Activated T-helper 1 cell treated with anti-CD3 and anti-CD28 coated beads, Interleukin-12 subunit alpha, Interleukin-12 subunit beta, Interleukin-2, Interleukin-4 antibody, amounts not matched to agents 30 ng/mL and 10 ng/mL and 1 ng/mL, durations not matched to agents 14 hours and 24 hours and 36 hours (primary cell): ENCODE measurements around the gene ZNF175. TPM values are rescaled to one million over a fixed set of nuclear protein-coding genes. Genes with fewer than 3 reads are reported as not detected.

Experiments
- DNase-seq: peaks from one replicate; pipeline ENCODE4 v3.0.0; 2021; ENCODE audit warnings: low spot score
- H3K27ac Mint-ChIP-seq: one replicate; pipeline ENCODE4 v1.8.0; 2021; ENCODE audit warnings: mild to moderate bottlenecking, mixed read lengths
- H3K27me3 Mint-ChIP-seq: one replicate; pipeline ENCODE4 v1.8.0; 2022; ENCODE audit warnings: mild to moderate bottlenecking, moderate library complexity, mixed read lengths; ENCODE audit not compliant: insufficient read depth
- H3K36me3 Mint-ChIP-seq: one replicate; pipeline ENCODE4 v1.8.0; 2021; ENCODE audit warnings: low read depth, mixed read lengths
- H3K4me1 Mint-ChIP-seq: one replicate; pipeline ENCODE4 v1.8.0; 2021; ENCODE audit warnings: low read depth, mixed read lengths
- H3K4me3 Mint-ChIP-seq: one replicate; pipeline ENCODE4 v1.8.0; 2021; ENCODE audit warnings: mild to moderate bottlenecking, moderate library complexity, mixed read lengths
- H3K9me3 Mint-ChIP-seq: one replicate; pipeline ENCODE4 v1.8.0; 2021; ENCODE audit warnings: mixed read lengths
- intact Hi-C: fragments of 100-400 bp; cut with micrococcal nuclease; formaldehyde crosslinking; loops from one replicate; pipeline ENCODE4 v1.15.1; 2024
- total RNA-seq: library from RNA; stranded (reverse); gene quantifications from 2 replicates; pipeline ENCODE4 v1.2.3, GENCODE V29; 2022

ZNF175 gene
- total RNA-seq, 1 donor from 2014 or later = 7.9 TPM

- H3K36me3 Mint-ChIP-seq = no peaks in the 10 kb centered on the region
- H3K9me3 Mint-ChIP-seq = no peaks in the 10 kb centered on the region
- intact Hi-C loops = no loop called here
- H3K27ac Mint-ChIP-seq = no peak overlapping the region
- H3K4me3 Mint-ChIP-seq = no peak overlapping the region
- DNase-seq = no peak
- H3K4me1 Mint-ChIP-seq = no peaks in the 10 kb centered on the region
- peaks cover 7% of the 10 kb centered on the region for H3K27me3 Mint-ChIP-seq
Measured at GRCh38 chr19:51559240-51559639, 11.8 kb upstream of the ZNF175 start.

- intact Hi-C loops = no loop called here
- H3K4me1 Mint-ChIP-seq = no peaks in the 10 kb centered on the region
- H3K27ac Mint-ChIP-seq = no peak overlapping the region
- no peaks in the 10 kb centered on the region for H3K9me3 Mint-ChIP-seq
- peaks cover 9% of the 10 kb centered on the region for H3K27me3 Mint-ChIP-seq
- no peak overlapping the region for H3K4me3 Mint-ChIP-seq
- no peak for DNase-seq
- H3K36me3 Mint-ChIP-seq = no peaks in the 10 kb centered on the region
Measured at GRCh38 chr19:51560339-51560738, 10.7 kb upstream of the ZNF175 start.

GRCh38 chr19:51564791-51565190 is 6.3 kb upstream of the ZNF175 start:
- intact Hi-C loops = no loop called here
- no peaks in the 10 kb centered on the region for H3K4me1 Mint-ChIP-seq
- H3K9me3 Mint-ChIP-seq = no peaks in the 10 kb centered on the region
- no peak overlapping the region for H3K27ac Mint-ChIP-seq
- peaks cover 20% of the 10 kb centered on the region for H3K27me3 Mint-ChIP-seq
- H3K4me3 Mint-ChIP-seq = no peak overlapping the region
- no peak for DNase-seq
- H3K36me3 Mint-ChIP-seq = no peaks in the 10 kb centered on the region

DNA sequence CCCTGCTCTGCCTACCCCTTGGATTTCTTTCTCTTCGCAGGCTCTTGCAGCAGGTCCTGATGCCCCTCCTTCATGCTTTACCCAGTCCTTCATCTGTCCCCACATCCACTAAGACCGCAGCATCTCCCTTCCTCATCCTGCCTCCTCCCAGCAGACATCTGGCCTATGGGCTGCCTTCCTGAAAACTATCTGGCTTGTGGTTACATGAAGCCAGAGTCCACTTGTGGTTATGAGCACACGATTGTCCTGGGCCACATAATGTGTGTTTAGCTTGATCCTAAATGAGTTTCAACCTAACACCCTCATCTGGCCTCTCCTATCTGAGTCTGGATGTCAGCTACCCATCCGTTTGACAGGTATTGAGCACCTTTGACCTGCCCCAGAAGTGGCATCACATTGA is 5.5 kb upstream of the ZNF175 start:
- intact Hi-C loops = no loop called here
- DNase-seq = no peak
- no peak overlapping the region for H3K4me3 Mint-ChIP-seq
- H3K36me3 Mint-ChIP-seq = no peaks in the 10 kb centered on the region
- no peak overlapping the region for H3K27ac Mint-ChIP-seq
- H3K9me3 Mint-ChIP-seq = peaks cover 3% of the 10 kb centered on the region
- H3K27me3 Mint-ChIP-seq = peaks cover 22% of the 10 kb centered on the region
- peaks cover 3% of the 10 kb centered on the region for H3K4me1 Mint-ChIP-seq

GRCh38 chr19:51566489-51567100 is 4.5 kb upstream of the ZNF175 start:
- H3K27me3 Mint-ChIP-seq = peaks cover 23% of the 10 kb centered on the region
- peaks cover 5% of the 10 kb centered on the region for H3K9me3 Mint-ChIP-seq
- no peak overlapping the region for H3K4me3 Mint-ChIP-seq
- H3K36me3 Mint-ChIP-seq = peaks cover 6% of the 10 kb centered on the region
- peaks cover 13% of the 10 kb centered on the region for H3K4me1 Mint-ChIP-seq
- DNase-seq = no peak
- H3K27ac Mint-ChIP-seq = no peak overlapping the region
- intact Hi-C loops = no loop called here

- Mint-ChIP-seq H3K4me3 (no peak overlapping the region), H3K4me1 (peaks cover 23% of the 10 kb centered on the region), H3K36me3 (peaks cover 12% of the 10 kb centered on the region), H3K27ac (no peak overlapping the region), H3K9me3 (peaks cover 10% of the 10 kb centered on the region), H3K27me3 (peaks cover 21% of the 10 kb centered on the region)
- intact Hi-C loops = no loop called here
- DNase-seq = no peak
Measured at GRCh38 chr19:51567583-51567982, 3.5 kb upstream of the ZNF175 start.

GRCh38 chr19:51568456-51568855 is 2.6 kb upstream of the ZNF175 start:
- no peak overlapping the region for H3K27ac Mint-ChIP-seq
- intact Hi-C loops = no loop called here
- peaks cover 18% of the 10 kb centered on the region for H3K27me3 Mint-ChIP-seq
- peaks cover 17% of the 10 kb centered on the region for H3K36me3 Mint-ChIP-seq
- DNase-seq = no peak
- H3K9me3 Mint-ChIP-seq = peaks cover 10% of the 10 kb centered on the region
- no peak overlapping the region for H3K4me3 Mint-ChIP-seq
- peaks cover 23% of the 10 kb centered on the region for H3K4me1 Mint-ChIP-seq

- intact Hi-C loops = loop anchor here (1.0 kb wide), 2 partner anchors 23 to 463 kb away; partner anchors contain the start of gene CTU1
- DNase-seq = no peak
- Mint-ChIP-seq H3K36me3 (peaks cover 24% of the 10 kb centered on the region), H3K27me3 (peaks cover 12% of the 10 kb centered on the region), H3K9me3 (peaks cover 10% of the 10 kb centered on the region), H3K27ac (peak overlapping the region; percentile 36), H3K4me3 (peak overlapping the region; percentile 99), H3K4me1 (peaks cover 23% of the 10 kb centered on the region)
Measured at GRCh38 chr19:51571599-51571998, 516 bp downstream of the ZNF175 start.

- no peak for DNase-seq
- no peak overlapping the region for H3K27ac Mint-ChIP-seq
- intact Hi-C loops = no loop called here
- H3K27me3 Mint-ChIP-seq = peaks cover 9% of the 10 kb centered on the region
- peaks cover 23% of the 10 kb centered on the region for H3K4me1 Mint-ChIP-seq
- H3K36me3 Mint-ChIP-seq = peaks cover 31% of the 10 kb centered on the region
- H3K4me3 Mint-ChIP-seq = peak overlapping the region; percentile 99
- H3K9me3 Mint-ChIP-seq = peaks cover 10% of the 10 kb centered on the region
Measured at GRCh38 chr19:51572410-51572809, 1.3 kb downstream of the ZNF175 start.

DNA sequence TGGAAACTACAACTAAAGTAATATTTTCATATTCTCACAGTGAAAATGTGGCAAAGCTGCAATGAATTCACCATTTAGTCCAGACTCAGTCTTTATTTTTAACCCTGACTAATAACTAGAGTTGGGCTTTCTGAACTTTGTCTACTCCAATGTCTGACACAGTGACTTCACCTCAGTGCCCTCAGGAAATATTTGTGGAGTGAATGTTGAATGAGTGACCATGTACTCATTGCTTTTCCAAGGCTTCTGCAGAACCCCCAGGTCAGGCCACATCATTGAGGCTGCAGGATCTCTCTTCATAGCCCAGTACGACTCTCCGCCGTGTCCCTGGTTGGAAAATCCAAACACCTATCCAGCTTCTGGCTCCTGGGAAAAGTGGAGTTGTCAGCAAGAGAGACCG is 1.8 kb downstream of the ZNF175 start:
- Mint-ChIP-seq H3K36me3 (peaks cover 31% of the 10 kb centered on the region), H3K27ac (no peak overlapping the region), H3K27me3 (peaks cover 7% of the 10 kb centered on the region)

DNA sequence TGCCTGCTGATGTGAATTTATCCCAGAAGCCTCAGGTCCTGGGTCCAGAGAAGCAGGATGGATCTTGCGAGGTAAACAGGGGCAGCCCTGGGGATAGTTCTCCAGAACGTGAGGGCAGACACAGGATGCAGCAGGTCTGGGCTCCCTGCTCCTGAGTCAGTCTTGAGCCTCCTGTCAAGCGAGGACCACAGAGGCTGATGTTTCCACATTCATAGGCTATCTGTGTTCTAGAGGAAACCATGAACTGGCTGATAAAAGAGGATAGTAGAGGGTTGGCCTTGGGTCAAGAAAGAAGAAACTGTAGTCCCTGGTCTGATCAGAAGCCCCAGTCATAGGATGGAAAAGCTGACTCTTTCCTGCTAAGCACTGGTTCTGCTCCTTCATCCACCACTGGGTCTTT is 2.2 kb downstream of the ZNF175 start:
- peaks cover 31% of the 10 kb centered on the region for H3K36me3 Mint-ChIP-seq
- H3K27ac Mint-ChIP-seq = no peak overlapping the region
- peaks cover 10% of the 10 kb centered on the region for H3K9me3 Mint-ChIP-seq
- peaks cover 23% of the 10 kb centered on the region for H3K4me1 Mint-ChIP-seq
- intact Hi-C loops = no loop called here
- DNase-seq = no peak
- H3K27me3 Mint-ChIP-seq = peaks cover 3% of the 10 kb centered on the region
- no peak overlapping the region for H3K4me3 Mint-ChIP-seq

More for the DNA sequence above, 1.8 kb downstream of the ZNF175 start:
- no peak for DNase-seq
- Mint-ChIP-seq H3K4me3 (no peak overlapping the region), H3K9me3 (peaks cover 10% of the 10 kb centered on the region), H3K4me1 (peaks cover 23% of the 10 kb centered on the region)
- intact Hi-C loops = no loop called here

DNA sequence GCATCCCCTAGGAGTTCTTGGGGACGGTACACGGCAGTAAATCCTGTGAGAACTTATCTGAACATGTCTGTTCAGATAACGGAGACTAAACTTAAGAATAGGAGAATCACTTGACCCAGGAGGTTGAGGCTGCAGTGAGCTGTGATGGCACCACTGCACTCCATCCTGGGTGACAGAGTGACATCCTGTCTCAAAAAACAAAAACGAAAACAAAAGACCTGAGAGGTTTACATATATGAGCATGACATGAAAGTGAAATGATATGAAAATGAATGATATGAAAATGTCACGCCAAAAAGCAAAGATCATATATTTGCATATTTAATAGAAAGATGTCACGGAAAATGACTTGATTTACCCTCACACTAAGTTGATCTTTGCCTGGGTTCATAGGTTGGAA is 5.8 kb downstream of the ZNF175 start:
- peaks cover 7% of the 10 kb centered on the region for H3K4me1 Mint-ChIP-seq
- no peak overlapping the region for H3K27ac Mint-ChIP-seq
- H3K36me3 Mint-ChIP-seq = peaks cover 40% of the 10 kb centered on the region
- no peak overlapping the region for H3K4me3 Mint-ChIP-seq
- intact Hi-C loops = no loop called here
- peaks cover 2% of the 10 kb centered on the region for H3K9me3 Mint-ChIP-seq
- DNase-seq = no peak
- H3K27me3 Mint-ChIP-seq = no peaks in the 10 kb centered on the region

DNA sequence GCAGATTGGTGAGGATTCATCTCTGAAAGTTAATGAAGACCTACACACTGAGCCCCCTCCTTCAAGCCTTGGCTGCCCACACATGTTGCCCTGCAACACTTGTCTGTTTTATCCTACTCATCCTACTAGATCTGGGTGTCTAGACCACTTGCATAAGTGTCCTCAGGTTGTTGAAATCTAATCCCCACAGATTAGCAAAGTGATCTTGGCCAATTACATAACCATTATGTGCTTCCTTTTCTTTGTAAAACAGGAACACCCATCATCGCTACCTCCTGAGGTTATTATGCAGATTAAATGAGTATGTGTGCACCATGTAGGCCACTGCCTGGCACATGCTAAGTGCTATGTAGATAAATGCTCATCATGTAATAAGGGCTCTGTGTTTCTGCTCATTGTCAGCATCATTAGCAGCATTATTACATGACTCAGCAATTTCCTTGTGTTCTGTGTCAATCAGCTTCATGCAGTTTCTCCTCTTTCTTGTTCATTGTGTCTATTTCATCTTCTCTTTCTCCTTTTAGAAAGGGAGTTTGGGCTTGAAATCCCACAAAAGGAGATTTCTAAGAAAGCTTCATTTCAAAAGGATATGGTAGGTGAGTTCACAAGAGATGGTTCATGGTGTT is 15.1 kb downstream of the ZNF175 start:
- intact Hi-C loops = no loop called here
- no peak for DNase-seq
- Mint-ChIP-seq H3K36me3 (peaks cover 64% of the 10 kb centered on the region), H3K4me3 (no peak overlapping the region), H3K27ac (no peak overlapping the region), H3K9me3 (peaks cover 80% of the 10 kb centered on the region), H3K4me1 (no peaks in the 10 kb centered on the region), H3K27me3 (no peaks in the 10 kb centered on the region)
